Measurements from ENCODE around the gene SP140.
"Not testable (repeated sequence)": the region's sequence is repeated elsewhere in the genome, so short reads cannot be mapped to it uniquely, and the experiment has no call there.

SP140 gene

DNA sequence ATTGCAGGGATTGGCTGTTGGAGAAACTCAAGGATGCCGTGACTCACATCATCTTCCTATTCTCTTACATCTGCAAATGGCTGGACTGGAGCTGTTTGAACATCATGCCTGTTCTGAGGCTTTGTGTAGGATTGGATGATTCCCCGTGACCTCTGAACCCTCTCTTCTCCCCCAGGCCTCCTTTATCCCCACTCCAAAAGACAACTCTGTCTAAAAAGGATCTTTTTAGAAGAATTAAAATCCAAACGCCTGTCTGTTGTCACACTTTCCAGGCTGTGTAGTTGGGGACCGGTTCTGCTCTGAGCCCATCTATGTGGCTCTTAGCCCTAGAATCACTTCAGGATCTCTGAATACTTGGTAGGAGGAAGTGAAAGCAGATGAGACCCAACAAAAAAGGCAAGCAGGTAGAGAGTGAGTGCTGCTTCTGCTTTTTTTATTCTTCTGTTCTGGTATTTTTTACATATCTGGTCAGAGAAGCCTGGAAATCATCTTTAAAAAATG is 565 bp downstream of the SP140 start:
- no peak for DNase-seq (ENCODE audit: low spot score)

DNA sequence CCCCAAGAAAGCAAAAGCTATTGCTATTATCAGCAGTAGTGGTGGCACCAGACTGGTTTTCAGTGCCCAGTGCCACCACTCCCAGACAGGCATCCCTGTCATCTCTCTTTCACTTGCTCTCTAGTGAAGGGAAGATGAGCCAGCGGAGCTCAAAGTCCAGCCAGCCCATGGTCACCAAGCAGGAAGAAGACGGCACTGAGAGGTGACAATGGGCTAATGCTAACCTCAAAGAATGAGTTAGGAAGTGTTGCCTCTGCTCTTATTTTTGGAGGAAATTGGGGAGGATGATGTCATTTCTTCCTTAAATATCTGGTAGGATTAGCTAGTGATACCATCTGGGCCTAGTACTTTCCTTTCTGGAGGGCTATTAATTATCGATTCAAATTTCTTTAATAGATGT is 1.7 kb downstream of the SP140 start:
- DNase-seq (ENCODE audit: low spot score) = no peak

GRCh38 chr2:230230087-230230486 is 4.6 kb downstream of the SP140 start:
- no peak for DNase-seq (ENCODE audit: low spot score)

DNA sequence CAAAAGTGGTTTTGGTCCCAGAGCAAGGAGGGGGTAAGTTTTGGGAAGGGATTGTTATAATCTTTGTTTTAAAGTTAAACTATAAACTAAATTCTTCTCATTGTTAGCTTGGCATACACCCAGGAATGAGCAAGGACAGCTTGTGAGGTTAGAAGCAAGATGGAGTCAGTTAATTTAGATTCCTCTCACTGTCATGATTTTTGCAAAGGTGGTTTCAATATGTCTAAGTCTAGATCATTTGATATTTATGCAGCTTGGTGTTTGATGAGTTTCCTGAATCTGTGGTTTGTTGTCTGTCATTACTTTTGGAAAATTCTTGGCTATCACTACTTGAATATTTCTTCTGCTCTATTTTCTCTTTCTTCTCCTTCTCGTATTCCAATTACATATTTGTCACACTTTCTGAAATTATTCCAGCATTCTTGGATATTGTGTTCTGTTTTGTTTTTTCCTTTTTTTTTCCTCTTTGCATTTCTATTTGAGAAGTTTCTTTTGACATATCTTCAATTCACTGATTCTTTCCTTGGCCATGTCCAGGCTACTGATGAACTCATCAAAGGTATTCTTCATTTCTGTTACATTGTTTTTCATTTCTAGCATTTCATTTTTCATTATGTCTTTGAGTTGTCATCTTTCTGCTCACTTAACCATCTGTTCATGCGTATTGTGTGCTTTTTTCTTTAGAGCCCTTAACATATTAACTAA is 5.1 kb downstream of the SP140 start:
- no peak for DNase-seq (ENCODE audit: low spot score)

DNA sequence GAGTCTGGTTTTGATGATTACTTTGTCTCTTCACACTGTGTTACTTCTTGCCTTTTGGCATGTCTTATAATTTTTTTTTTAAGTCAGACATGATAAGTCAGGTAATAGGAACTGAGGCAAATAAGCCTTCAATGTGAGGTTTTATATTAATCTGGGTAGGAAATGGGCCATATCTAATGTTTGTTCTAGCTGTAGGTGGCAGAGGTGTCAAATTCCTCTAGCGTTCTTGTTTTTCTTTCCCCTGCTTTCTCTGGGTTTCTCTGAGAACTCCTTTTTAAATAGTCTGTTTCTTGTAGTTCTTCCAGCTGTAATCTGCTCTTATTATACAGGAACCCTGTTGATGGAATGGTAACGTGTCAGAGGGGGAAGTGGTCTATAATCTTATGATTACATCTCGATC is 5.7 kb downstream of the SP140 start:
- no peak for DNase-seq (ENCODE audit: low spot score)

DNA sequence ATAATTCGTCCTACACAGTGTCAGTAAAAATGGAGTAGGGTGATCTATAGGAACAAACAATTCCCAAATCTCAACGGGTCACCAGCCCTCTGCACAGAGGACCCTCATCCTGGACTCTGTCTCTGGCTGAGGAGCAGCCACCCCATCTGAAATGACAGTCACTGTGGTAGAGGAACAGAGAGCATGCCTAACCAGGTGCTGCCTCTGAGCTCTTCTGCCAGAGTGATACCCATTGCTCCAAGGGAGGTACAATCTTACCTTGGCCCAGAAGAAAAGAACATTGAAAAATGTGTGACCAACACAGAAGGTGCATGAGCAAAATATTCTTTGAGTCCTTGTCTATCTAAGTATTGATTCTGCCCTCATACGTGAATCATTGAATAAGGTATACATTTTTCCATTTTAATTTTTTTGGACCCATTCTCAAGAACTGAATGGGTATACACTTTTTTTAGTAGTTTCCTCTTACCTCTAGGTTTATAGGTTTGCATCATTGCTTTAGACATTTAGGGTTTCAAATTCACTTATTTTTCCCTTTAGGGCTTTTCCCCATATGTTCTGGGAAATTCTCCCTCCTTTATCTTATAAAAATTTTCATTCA is 8.7 kb downstream of the SP140 start:
- no peak for DNase-seq (ENCODE audit: low spot score)

GRCh38 chr2:230234845-230235244 is 9.3 kb downstream of the SP140 start:
- no peak for DNase-seq (ENCODE audit: low spot score)

DNA sequence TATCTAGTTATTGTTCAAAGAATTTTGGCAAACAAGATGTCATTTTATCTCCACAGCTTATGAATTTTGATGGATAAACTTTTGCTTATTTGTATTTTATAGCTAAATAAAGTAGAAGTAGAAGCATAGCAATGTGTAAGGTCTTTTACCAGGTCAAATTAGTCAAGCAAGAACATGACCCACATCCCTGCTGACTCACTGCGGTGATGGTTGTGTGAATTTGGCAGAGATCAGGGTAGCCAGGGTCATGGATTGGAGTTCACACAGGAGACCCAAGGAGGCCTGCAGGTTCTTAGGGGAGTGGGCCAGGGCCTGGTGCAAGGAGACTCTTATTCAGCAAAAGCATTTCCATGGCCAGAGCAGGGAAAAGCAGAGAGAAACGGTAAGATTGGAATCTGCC is 18.7 kb downstream of the SP140 start:
- no peak for DNase-seq (ENCODE audit: low spot score)

DNA sequence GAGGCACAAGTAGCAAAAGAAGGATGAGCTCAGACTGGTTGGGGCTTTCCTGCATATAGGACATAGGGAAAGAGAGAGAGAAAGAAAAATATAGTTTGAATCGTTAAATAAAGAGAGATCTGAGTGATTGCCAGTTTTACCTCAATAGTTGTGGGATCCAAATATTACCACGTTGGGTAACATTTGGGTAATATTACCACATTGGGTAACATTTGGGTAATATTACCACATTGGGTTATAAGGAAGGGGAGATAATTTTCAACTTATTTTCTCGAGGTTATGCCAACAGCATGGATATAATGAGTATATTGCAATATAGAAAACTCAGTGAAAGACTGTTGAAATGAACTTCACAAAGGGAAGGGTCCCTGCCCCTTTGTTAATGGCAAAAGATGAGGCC is 20.7 kb downstream of the SP140 start:
- no peak for DNase-seq (ENCODE audit: low spot score)

GRCh38 chr2:230250231-230250630 is 24.7 kb downstream of the SP140 start:
- no peak for DNase-seq (ENCODE audit: low spot score)

DNA sequence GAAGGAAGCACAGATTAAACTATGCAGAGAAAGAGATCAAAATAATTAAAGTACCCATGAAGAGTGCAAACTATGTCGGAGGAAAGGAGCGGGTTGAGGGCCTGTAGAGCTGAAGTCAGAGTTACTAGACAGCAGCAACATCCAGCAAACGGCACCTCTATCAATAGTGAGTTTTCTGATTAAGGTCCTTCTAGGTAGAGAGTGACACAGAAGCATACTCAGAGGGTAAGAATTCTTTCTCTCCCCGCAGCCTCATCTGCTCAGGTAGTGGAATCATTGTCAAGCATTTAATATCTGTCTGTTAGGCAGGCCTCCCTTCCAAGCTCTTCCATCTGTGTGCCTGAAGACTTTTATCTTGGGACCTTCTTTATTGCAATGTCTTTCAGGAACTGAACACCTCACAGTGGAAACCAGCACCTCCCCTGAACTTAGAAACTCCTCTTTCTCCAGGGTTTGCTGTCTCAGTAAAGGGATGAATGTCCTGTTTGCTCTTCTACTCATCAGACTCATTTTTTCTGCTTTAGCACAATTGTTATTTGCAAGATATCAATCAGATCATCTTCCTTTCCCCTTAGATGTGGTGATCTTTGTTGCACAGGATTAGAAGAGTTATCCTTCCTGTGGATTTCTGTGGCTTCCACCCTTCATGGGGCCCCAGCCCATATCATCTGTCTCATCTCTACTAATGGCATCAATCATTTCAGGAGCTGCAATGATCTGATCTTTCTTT is 28.8 kb downstream of the SP140 start:
- DNase-seq (ENCODE audit: low spot score) = no peak

GRCh38 chr2:230256733-230257332 is 31.3 kb downstream of the SP140 start:
- DNase-seq (ENCODE audit: low spot score) = no peak

DNA sequence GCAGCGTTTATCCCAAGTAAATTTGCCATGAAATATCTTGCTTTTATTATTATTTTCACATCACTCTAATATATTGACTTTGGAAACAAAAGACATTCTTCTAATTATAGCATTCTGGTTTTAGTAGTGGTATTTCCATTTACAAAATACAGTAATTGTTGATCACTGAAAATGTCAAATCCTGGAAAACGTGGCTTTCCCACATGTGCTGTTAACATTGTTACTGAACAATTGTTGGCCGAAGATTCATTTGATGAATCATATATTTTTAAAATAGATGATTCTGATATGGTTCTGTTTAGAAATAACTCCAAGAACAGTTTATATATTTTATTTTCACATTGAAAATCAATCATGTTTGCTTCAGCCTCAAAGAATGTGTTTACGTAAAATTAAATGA is 32.9 kb downstream of the SP140 start:
- no peak for DNase-seq (ENCODE audit: low spot score)

- DNase-seq (ENCODE audit: low spot score) = no peak
These were observed 36.7 kb downstream of the SP140 start for GRCh38 chr2:230262246-230262645.

- DNase-seq (ENCODE audit: low spot score) = not testable (repeated sequence)
These were observed 39.4 kb downstream of the SP140 start for GRCh38 chr2:230264945-230265344.

GRCh38 chr2:230266638-230267037 is 41.1 kb downstream of the SP140 start:
- DNase-seq (ENCODE audit: low spot score) = no peak

DNA sequence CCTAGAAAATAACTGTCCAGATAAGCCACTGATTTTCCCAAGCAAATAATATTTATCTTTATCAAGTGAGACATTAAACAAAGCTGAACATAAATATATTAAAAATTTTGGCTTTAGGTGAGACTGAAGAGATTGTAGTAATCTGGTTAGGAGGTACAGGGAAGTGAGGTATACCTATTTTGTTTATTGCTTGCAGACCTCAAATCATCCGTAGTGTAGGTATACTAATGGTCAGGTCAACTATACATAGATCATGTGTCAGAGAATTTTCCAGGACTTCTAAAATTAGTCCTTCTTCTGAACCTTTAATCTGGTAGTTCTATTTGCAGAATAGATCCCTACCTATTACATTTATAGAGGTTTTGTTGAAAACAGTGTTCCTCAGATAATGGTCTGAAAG is 41.5 kb downstream of the SP140 start:
- DNase-seq (ENCODE audit: low spot score) = no peak

DNA sequence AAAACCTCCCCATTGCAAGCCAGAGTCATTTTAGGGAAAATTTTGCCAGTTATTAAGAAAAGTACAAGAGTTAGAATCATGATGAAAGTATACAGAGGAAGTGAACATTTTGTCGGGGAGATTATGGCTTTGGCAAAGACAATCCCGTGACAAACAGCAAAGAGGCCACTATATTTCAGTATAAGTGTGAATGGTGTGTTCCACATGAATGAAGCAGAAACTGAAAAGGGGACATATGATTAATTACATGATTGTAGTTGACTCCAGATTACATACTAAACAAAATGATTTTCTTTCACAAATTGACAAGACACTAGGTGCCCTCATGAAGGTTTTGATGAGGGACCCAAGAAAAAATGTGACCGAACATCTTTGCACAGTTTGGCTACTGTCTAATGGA is 42.0 kb downstream of the SP140 start:
- DNase-seq (ENCODE audit: low spot score) = no peak

- DNase-seq (ENCODE audit: low spot score) = no peak
These were observed 43.2 kb downstream of the SP140 start for GRCh38 chr2:230268606-230269243.

DNA sequence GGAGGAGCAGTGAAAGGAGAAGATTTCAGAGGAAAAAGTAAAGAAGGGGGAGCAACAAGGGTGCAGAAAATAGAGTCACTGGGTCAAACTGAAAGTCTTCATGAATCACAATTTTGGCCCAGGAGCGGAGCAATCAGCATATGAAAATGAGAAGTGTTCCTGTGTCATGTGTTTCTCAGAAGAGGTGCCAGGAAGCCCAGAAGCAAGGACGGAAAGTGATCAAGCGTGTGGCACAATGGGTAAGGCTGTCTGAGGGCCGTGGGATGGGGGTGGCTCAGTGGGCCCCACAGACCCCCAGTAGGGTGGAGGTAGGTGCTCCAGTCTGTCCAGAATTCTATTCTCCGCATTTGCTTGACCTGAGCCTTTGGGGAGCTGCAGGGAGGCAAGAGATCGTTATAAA is 44.2 kb downstream of the SP140 start:
- no peak for DNase-seq (ENCODE audit: low spot score)

DNA sequence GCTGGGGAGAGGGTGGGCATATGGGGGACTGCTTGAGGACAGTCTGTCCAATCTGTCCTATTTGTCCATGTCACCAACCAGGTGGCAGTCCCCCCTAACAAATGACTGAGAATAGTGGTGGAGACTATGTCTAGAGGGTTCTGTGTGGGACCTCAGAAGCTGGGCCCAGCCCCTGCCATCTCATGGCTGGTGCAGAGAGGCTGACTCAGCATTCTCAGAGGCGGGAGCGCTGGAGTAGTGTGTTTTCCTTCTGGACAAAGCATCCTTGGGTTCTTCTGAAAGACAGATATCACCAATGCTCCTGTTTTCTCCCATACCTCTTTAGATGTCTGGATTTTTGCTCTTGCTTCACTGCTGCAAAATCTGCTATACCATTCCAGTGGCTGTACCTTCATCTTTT is 57.4 kb downstream of the SP140 start:
- no peak for DNase-seq (ENCODE audit: low spot score)

- no peak for DNase-seq (ENCODE audit: low spot score)
These were observed 60.5 kb downstream of the SP140 start for GRCh38 chr2:230286048-230286447.
